WERI-Rb-1 (cell line): Measurements from ENCODE around the gene TRABD2B.

Source experiments
- DNase-seq: peaks from one replicate; pipeline ENCODE4 v3.0.0-alpha.2; 2020
- H3K27ac ChIP-seq: fragments of 250-450 bp; sonication (Bioruptor Pico); 2 replicates; pipeline ENCODE4 v1.5.1; 2020; ENCODE audit warnings: mild to moderate bottlenecking, moderate library complexity
- H3K27me3 ChIP-seq: fragments of 250-450 bp; sonication (Bioruptor Pico); 2 replicates; pipeline ENCODE4 v1.5.1; 2021; ENCODE audit warnings: mild to moderate bottlenecking, low read depth, moderate library complexity; ENCODE audit not compliant: insufficient read depth, severe bottlenecking
- H3K36me3 ChIP-seq: fragments of 250-450 bp; sonication (Bioruptor Pico); 2 replicates; pipeline ENCODE4 v1.5.1; 2020; ENCODE audit warnings: mild to moderate bottlenecking, moderate library complexity
- H3K4me3 ChIP-seq: 2 replicates; pipeline ENCODE4 v1.5.1; 2011; ENCODE audit warnings: low read depth, mild to moderate bottlenecking, control low read depth, low read length
- H3K9me3 ChIP-seq: fragments of 250-450 bp; sonication (Bioruptor Pico); 2 replicates; pipeline ENCODE4 v1.5.1; 2021; ENCODE audit warnings: mild to moderate bottlenecking, moderate library complexity; ENCODE audit not compliant: severe bottlenecking
- CTCF ChIP-seq: IDR thresholded peaks from 2 replicates; pipeline ENCODE4 v1.5.1; 2011; ENCODE audit warnings: low read depth, mild to moderate bottlenecking, control low read depth, inconsistent platforms, low read length

The TRABD2B gene

GRCh38 chr1:47906527-47907176, 90.5 kb downstream of the TRABD2B start:
- no peak for TF ChIP-seq CTCF
- H3K27me3 ChIP-seq: no peaks in the 10 kb centered on the region
- no peaks in the 10 kb centered on the region for H3K9me3 ChIP-seq
- no peak overlapping the region for H3K27ac ChIP-seq
- DNase-seq: no peak
- H3K4me3 ChIP-seq: no peak overlapping the region
- no peaks in the 10 kb centered on the region for H3K36me3 ChIP-seq

DNA sequence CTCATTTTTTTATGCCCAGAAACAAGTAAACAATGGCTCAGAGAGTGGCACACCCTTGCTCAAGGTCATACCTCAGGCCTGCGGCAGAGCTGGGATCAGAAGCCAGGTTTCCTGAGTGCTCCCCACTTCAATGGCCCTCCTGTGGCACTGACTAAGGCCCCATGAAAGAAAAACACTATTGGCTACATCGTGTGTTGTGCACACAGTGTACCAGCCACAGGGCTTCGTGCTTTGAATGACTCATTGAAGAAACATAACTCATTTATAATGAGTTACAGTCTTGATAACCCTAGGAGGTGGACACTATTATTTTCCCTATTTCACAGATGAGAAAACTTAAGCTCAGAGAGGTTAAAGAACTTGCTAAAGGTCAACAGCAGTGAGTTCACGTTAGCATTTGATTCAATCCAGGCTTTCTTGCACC, 91.2 kb downstream of the TRABD2B start:
- no peak overlapping the region for H3K27ac ChIP-seq
- no peak for DNase-seq
- no peak overlapping the region for H3K4me3 ChIP-seq
- no peaks in the 10 kb centered on the region for H3K36me3 ChIP-seq
- no peaks in the 10 kb centered on the region for H3K27me3 ChIP-seq
- H3K9me3 ChIP-seq: no peaks in the 10 kb centered on the region
- TF ChIP-seq CTCF: no peak

GRCh38 chr1:47903723-47904122, 93.5 kb downstream of the TRABD2B start:
- Histone ChIP-seq H3K27ac (no peak overlapping the region), H3K36me3 (no peaks in the 10 kb centered on the region), H3K27me3 (no peaks in the 10 kb centered on the region), H3K9me3 (no peaks in the 10 kb centered on the region), H3K4me3 (no peak overlapping the region)
- no peak for TF ChIP-seq CTCF
- DNase-seq: peak; percentile 67

DNA sequence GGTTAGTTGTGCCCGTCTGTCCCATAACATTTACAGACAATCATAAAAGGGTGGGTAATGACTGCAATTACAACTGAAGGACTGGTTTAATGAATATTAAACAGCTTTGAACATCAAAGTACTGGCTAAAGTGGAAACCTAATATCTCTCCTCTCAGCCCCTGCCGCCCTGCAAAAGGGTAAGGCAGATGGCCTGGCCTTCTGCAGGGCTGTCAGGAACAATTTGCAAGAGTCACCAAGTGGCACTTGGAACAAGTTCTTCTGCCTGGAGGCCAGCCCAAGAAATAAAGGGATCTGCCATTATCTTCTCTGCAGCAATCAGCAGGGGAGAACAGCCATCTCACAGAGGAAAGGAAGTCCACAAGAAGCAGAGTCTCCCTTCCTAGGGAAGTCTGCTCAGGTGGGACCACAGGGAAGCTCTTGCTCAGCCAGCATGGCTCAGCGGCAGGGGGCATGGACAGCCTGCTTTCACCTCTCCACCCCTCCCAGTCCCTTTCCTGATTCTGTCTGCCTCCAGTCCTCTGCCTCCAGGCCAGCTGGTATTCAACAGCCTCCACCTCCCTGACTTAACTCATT, 96.1 kb downstream of the TRABD2B start:
- no peaks in the 10 kb centered on the region for H3K27me3 ChIP-seq
- no peak overlapping the region for H3K27ac ChIP-seq
- no peaks in the 10 kb centered on the region for H3K9me3 ChIP-seq
- H3K4me3 ChIP-seq: no peak overlapping the region
- no peaks in the 10 kb centered on the region for H3K36me3 ChIP-seq
- peak; percentile 63 for DNase-seq
- no peak for TF ChIP-seq CTCF

- no peak for DNase-seq
- Histone ChIP-seq H3K9me3 (no peaks in the 10 kb centered on the region), H3K36me3 (no peaks in the 10 kb centered on the region), H3K27me3 (no peaks in the 10 kb centered on the region), H3K4me3 (no peak overlapping the region), H3K27ac (no peak overlapping the region)
- TF ChIP-seq CTCF: no peak
These were observed 98.9 kb downstream of the TRABD2B start for GRCh38 chr1:47898133-47898845.
